Ovary (tissue), 3 donors: Measurements from ENCODE around the gene ANGPTL4.

Experiments used
- CTCF ChIP-seq, 3 donors: fragments of 450-650 bp in 2 of 3; fragments of 200-600 bp in 1 of 3; IDR thresholded peaks; one replicate each; pipeline versions ENCODE4 v1.5.1 to v1.8.0; 2016 to 2022; ENCODE audit warnings: antibody characterized with exemption in 3 of 3, mild to moderate bottlenecking in 1 of 3
- EP300 ChIP-seq: sonication (generic); formaldehyde crosslinking; IDR thresholded peaks from one replicate; pipeline ENCODE4 v1.6.1; 2017; ENCODE audit warnings: antibody characterized with exemption
- POLR2A ChIP-seq: fragments of 450-650 bp; IDR thresholded peaks from one replicate; pipeline ENCODE4 v1.6.1; 2017; ENCODE audit warnings: antibody characterized with exemption, mild to moderate bottlenecking, moderate library complexity
- donor health status: DM: no; HTN: no; CAD: no.

GRCh38 chr19:8336660-8337059 lies 27.3 kb upstream of the ANGPTL4 start:
- TF ChIP-seq CTCF (IDR thresholded peaks at IDR 0.05) (no peak), POLR2A (no peak), EP300 (no peak)
